Right renal pelvis (tissue), 4 donors: Measurements from ENCODE around the gene POLR3C. TPM values are rescaled to one million over a fixed set of nuclear protein-coding genes. Genes with fewer than 3 reads are reported as not detected.
A peak's percentile ranks its signal among the peaks of the same experiment; 100 is the strongest.
"Not testable (repeated sequence)": the region's sequence is repeated elsewhere in the genome, so short reads cannot be mapped to it uniquely, and the experiment has no call there.

Source experiments
- DNase-seq, 4 donors: peaks; one replicate each; pipeline ENCODE4 v3.0.0-alpha.2; 2013; ENCODE audit warnings: low read depth in 4 of 4, low spot score in 3 of 4, missing footprints in 1 of 4
- polyA plus RNA-seq, 4 donors: library from polyadenylated mRNA; unstranded; fragments of 120-200 nt; gene quantifications; one replicate each; pipeline ENCODE4 v1.2.1, GENCODE V29; 2013; ENCODE audit not compliant: insufficient read length in 4 of 4

The POLR3C gene
- polyA plus RNA-seq, 4 donors = 34.8 to 36.1 (median 35.1) TPM

GRCh38 chr1:145818095-145818494 lies 5.9 kb upstream of the POLR3C start:
- DNase-seq = not testable (repeated sequence)

GRCh38 chr1:145822779-145823331 lies 1.1 kb upstream of the POLR3C start:
- not testable (repeated sequence) for DNase-seq

- no peak for DNase-seq
Measured at GRCh38 chr1:145824499-145824842, 471 bp downstream of the POLR3C start.

GRCh38 chr1:145826030-145826429 lies 2.0 kb downstream of the POLR3C start:
- DNase-seq = no peak

- no peak for DNase-seq
Measured at GRCh38 chr1:145827966-145828365, 4.0 kb downstream of the POLR3C start.

- DNase-seq = no peak
Measured at GRCh38 chr1:145828367-145829026, 4.5 kb downstream of the POLR3C start.

GRCh38 chr1:145830810-145831209 lies 6.8 kb downstream of the POLR3C start:
- DNase-seq = not testable (repeated sequence)

GRCh38 chr1:145837656-145838055 lies 13.7 kb downstream of the POLR3C start:
- DNase-seq = no peak

- no peak for DNase-seq
Measured at GRCh38 chr1:145843031-145843430, 19.0 kb downstream of the POLR3C start.

- DNase-seq = no peak
Measured at GRCh38 chr1:145845144-145845513, 21.1 kb downstream of the POLR3C start.

- peak in 3 of 4 donors; percentile 59 to 72 (median 64) for DNase-seq
Measured at GRCh38 chr1:145845514-145846161, 21.6 kb downstream of the POLR3C start, which contains the start of gene NUDT17. Gene NUDT17, plus strand, starts transcription at chr1:145845630. Its CDS starts 11 bp downstream, at chr1:145845641.

GRCh38 chr1:145846201-145846612 lies 22.2 kb downstream of the POLR3C start:
- peak in 2 of 4 donors; percentile 25 to 46 for DNase-seq

- DNase-seq = no peak
Measured at GRCh38 chr1:145847827-145848226, 23.8 kb downstream of the POLR3C start.

GRCh38 chr1:145849356-145850160 lies 25.6 kb downstream of the POLR3C start:
- no peak for DNase-seq

GRCh38 chr1:145855426-145855948 lies 31.5 kb downstream of the POLR3C start:
- no peak for DNase-seq

- DNase-seq = no peak
Measured at GRCh38 chr1:145857170-145857569, 33.2 kb downstream of the POLR3C start.

GRCh38 chr1:145858238-145858900 lies 34.4 kb downstream of the POLR3C start:
- DNase-seq = peak in 1 of 4 donors; percentile 21

GRCh38 chr1:145858901-145859490 lies 35.0 kb downstream of the POLR3C start, which contains the start of gene PIAS3:
Gene PIAS3, minus strand, starts transcription at chr1:145859081. Its CDS starts 91 bp downstream, at chr1:145858990.
- DNase-seq = peak; percentile 87 to 90 (median 88)

- peak; percentile 75 to 83 (median 82) for DNase-seq
Measured at GRCh38 chr1:145859491-145860023, 35.6 kb downstream of the POLR3C start.
